GM18507 (cell line): ENCODE results near the gene ADCY1.

Experiments
- DNase-seq: peaks from one replicate; pipeline ENCODE4 v3.0.0; 2011; ENCODE audit warnings: low read depth; ENCODE audit not compliant: insufficient read length; ENCODE audit errors: extremely low spot score
- FAIRE-seq: peaks from 2 replicates; lab custom pipeline; 2011; peaks lifted over from hg19 to GRCh38; lab: Jason Lieb, UNC

The ADCY1 gene

GRCh38 chr7:45610660-45611299, 36.6 kb downstream of the ADCY1 start:
- FAIRE-seq (no peak), DNase-seq (no peak)

GRCh38 chr7:45617166-45617565, 43.0 kb downstream of the ADCY1 start:
- FAIRE-seq (no peak), DNase-seq (no peak)

- DNase-seq (no peak), FAIRE-seq (no peak)
These were observed 47.9 kb downstream of the ADCY1 start for GRCh38 chr7:45622058-45622457.

GRCh38 chr7:45623157-45623556, 49.0 kb downstream of the ADCY1 start:
- FAIRE-seq = no peak
- DNase-seq = no peak

DNA sequence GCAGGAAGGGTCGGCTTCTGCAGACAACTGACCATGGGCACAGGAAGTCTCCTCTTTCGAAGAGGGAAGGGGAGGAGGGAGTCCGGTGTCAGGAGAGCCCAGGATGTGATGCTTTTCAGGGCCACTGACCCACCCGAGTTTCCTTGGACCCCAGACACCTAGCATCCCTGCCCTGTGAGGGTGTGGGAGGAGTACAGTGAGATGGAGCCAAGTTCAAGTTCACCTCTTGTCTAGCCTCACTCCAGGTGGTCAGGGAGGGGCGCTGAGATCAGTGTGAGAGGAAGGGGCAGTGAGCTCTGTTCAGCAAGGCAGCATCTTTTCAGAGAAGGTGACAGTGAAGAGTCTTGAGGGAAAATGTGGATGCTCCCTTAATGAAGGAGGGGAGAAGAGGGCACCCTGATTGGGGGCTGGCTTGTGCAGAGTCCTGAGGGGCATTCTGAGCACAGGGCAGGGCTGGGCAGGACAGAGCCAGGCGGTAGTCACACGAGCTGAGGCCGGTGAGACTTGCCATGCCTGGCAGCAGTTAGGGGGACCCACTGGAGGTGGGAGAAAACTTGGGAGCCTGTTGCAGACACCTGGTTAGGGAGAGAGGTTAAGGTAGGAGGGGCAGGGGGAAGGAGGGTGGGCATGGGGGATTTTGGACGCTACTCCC, 49.7 kb downstream of the ADCY1 start:
- no peak for FAIRE-seq
- no peak for DNase-seq

DNA sequence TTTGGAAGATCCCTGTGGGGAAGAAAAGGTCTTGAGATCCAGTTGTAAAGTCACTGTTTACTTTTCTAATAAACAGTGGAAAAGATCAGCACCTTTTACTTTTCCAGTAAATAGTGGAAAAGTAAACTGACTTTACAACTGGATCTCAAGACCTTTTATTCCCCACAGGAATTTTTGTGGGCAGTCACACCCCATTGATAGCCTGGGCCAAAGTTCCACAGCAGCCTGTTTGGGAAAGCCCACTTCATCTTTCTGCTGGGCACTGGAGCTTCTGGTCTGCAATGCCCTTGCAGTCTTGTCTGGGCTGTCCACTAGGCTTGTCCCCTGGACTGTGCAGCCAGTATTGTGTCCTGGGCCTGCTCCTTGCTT, 50.2 kb downstream of the ADCY1 start:
- FAIRE-seq (no peak), DNase-seq (no peak)

DNA sequence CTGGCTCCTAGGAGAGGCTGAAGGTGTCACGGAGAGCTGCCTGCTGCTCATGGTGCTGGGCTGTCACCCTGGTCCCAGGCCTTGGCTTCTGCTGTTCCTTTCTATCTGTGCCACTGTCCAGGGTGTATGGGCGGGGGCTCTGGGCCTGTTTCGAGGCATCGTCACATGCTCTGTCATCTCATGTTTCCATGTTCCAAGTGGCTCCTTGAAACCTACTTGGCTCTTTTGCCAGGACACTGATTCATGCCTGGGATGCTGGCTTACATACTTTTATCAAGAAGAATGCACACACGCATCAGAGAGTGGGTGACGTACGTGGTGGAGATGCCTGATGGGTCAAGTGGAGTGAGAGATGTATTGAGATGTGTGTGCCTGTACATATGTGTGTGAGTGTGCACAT, 50.9 kb downstream of the ADCY1 start:
- DNase-seq (no peak), FAIRE-seq (no peak)

GRCh38 chr7:45625714-45626440, 51.7 kb downstream of the ADCY1 start:
- FAIRE-seq = no peak
- DNase-seq = no peak

DNA sequence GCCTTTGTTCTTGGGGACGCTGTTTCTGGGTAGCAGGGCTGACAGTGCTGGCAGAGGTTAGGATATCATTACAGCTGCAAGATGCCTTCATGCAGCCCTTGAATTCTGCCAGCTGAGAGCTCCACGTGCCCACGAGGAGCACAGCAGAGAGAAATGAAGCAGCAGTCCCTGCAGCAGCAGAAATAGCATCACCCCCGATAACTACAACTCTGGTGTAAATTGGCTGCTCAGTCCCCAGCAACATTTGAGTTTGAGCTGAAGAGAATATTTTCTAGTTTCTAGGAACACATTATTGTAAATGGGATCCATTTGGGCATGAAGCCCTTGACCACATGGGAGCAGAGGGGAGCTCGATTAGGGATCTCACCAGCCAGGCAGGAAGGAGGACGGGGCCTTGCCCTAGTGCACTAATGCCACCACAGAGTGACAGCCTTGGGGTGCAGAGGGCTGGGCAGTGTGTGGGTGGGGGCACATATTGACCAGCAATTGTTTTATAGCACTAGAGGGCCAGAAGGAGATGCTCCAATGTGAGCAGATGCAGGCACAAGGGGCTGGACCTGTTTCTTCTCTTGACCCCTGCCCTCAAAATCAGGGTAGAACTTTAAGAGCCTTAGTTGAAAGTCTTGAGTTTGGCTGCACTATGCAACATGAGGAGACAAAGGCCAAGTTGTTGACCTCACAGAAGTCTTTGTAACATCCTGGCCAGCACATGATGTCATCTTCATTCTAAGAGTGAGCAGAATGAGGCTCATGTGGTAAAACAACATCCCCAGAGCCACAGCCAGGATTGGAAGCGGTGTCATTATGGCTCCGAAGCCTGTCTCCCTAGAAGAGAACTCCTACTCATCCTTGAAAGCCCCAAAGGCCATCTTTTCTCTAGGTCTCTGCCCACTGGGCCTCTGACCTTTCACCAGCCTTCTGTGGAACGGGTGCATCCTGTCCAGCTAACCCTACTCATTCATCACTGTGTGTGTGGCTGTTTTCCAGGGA, 52.6 kb downstream of the ADCY1 start:
- DNase-seq = no peak
- no peak for FAIRE-seq

DNA sequence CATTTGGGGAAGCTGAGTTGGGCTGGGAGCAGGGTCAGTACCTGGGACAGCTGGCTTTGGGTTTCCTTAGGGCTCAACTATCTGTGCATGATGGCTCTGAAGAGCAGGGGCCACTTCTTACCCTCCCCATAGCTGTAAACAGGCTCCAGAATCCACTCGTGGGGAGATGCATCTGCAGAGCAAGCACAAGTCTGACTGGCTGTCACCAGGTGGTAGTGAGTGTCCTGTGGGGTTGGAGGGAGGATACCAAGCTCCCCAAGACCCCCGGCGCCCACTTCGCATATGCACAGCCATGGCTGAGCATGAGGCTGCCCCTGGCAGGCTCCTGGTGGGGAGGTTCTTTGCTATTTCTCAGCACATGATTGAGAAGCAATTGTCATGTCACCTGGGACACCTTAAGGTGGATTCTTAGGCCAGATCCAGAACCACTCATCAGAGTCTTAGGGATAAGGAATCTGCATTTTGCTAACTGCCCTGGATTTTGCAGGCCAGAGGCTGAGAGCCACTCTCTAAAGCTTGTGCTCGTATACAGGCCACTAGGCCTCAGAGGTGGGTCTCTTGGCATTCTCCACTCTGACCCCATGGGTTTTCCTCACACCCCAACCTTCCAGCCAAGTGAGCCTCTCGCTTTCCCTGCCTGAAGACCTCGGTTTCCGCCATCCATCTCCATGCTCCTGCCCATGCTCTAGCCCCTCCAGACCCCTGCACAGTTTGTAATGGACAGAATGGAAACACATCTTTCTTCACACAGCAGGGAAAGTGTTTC, 53.7 kb downstream of the ADCY1 start:
- no peak for DNase-seq
- no peak for FAIRE-seq

GRCh38 chr7:45631569-45631968, 57.4 kb downstream of the ADCY1 start:
- DNase-seq (no peak), FAIRE-seq (no peak)

DNA sequence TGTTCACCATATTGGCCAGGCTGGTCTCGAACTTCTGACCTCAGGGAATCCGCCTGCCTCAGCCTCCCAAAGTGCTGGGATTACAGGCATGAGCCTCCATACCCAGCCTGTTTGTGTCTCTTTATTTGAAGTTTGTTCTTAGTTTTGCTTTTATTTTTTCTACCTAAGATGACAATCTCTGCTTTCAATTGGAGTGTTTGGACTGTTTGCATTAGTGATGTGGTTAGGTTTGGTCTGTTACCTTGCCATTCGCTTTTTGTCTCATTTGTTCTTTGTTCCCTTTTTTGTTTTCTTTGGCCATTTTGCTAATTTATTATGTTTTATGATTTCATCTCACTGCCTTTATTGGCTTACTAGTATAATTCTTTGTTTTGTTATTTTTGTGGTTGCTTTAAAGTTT, 62.6 kb downstream of the ADCY1 start:
- FAIRE-seq = no peak
- DNase-seq = no peak

- DNase-seq = no peak
- no peak for FAIRE-seq
These were observed 64.7 kb downstream of the ADCY1 start for GRCh38 chr7:45638916-45639315.

DNA sequence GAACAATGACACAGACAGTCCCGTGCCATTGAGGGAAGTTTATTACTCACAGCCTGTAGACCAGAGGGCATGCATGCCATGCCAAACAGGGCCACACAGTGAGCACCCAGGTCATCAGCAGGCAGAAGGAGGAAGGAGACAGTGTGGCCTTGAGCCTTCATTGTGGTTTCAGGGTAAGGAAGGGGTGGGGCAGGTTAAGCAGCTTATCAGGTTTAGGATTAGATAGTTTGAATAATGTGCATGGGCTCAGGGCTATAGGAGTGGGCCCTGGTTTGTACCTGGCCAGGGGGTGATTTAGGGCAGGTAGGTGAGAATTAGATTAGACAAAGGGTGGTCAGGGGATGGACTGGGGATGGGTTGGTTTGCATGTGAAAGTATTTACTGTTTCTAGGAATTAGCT, 67.9 kb downstream of the ADCY1 start:
- FAIRE-seq (no peak), DNase-seq (no peak)

DNA sequence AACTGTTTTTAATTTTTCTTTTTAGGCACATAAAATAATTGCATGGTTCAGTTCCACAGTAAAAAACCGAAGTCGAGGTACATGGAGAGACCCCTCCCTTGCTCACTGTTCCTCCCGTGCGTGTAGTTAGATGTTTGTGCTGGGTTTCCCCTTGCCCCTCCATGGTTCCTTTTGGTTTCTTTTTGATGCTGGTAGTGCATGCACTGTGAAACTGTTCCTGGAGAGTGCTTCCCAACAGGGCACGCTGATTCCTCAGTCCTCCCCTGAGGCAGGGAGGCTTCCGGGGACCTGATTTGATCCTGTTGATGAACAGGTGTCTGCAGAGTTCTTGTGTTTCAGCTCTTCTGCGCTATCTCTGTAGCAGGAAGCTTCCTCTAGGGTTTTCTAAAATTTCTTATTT, 69.5 kb downstream of the ADCY1 start:
- FAIRE-seq = peak; percentile 75

GRCh38 chr7:45644237-45644636, 70.1 kb downstream of the ADCY1 start:
- DNase-seq (no peak), FAIRE-seq (no peak)

More for the DNA sequence above, 69.5 kb downstream of the ADCY1 start:
- DNase-seq = no peak

GRCh38 chr7:45645141-45645969, 71.2 kb downstream of the ADCY1 start:
- DNase-seq = no peak
- FAIRE-seq = no peak

DNA sequence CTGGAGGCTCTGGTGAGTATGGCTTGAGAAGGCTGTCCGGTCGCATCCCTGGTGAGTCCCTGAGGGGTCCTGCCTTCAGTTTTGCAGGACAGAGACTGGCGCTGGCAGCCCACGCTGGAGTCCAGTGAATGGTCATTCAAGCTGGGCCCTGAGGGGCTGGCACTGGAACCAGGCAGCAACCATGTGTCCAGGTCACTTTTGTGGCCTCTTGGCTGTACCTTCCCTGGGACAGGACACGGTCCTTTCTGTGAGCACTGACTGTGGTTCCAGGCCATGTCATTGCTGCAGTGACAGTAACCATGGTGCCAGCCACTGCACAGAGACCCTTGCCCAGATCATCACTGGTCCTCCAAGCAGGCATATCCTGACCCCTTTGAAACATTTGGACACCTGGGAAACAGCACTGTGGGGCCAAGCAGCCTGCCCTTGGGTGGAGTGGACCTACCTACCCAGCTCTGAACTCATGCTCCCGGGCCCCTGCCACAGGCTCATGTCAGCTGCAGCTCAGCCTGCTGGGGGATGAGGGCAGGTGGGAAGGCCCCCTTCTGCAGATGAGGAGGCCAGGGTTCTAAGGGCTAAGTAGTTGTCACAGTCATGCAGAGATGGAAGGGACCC, 72.1 kb downstream of the ADCY1 start:
- DNase-seq = no peak
- FAIRE-seq = no peak
